Measurements from ENCODE around the gene RIMBP2.

RIMBP2 gene

DNA sequence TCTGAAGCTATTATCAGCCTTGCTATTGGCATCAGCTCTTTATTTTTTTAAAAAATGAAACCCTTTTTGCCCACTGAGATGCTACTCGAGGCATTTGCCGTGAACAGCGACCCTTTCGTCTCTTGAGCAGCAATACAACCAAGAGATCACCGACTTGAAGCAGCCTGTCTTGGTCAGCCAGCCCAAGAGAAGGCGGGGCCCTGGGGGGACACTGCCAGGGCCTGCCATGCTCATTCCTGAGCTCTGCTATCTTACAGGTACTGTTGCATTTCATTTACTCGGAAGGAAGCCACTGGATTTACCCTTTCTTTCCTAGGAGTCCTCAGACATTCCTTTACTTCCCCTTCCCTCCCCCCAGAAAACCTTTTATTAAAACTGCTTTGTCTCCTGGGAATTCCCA, 361.7 kb downstream of the RIMBP2 start:
- Histone ChIP-seq H3K4me1 (ENCODE audit: insufficient read depth, low read length) (no peaks in the 10 kb centered on the region), H3K27ac (ENCODE audit: low read depth, low read length) (no peak overlapping the region), H3K9ac (ENCODE audit: low read length) (no peak overlapping the region), H3K27me3 (ENCODE audit: control insufficient read depth in 1 of 2, insufficient read depth in 2 of 2, low read length in 2 of 2) (peaks cover 3% of the 10 kb centered on the region in 2 donors), H3K9me3 (ENCODE audit: low read length) (no peaks in the 10 kb centered on the region), H3K36me3 (ENCODE audit: insufficient read depth, low read length) (no peaks in the 10 kb centered on the region), H3K4me3 (ENCODE audit: low read depth in 1 of 2, low read length in 2 of 2) (no peak overlapping the region)

DNA sequence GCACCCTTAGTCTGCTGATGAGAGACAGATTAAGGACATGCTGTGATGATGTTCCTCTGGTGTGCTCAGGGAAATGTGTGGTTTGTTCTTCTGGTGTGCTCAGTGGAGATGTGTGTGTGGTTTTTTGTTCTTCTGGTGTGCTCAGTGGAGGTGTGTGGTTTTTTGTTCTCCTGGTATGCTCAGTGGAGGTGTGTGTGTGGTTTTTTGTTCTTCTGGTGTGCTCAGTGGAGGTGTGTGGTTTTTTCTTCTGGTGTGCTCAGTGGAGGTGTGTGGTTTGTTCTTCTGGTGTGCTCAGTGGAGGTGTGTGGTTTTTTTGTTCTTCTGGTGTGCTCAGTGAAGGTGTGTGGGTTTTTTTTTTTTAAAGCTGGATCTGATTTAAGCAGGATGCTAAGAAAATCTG, 363.0 kb downstream of the RIMBP2 start:
- Histone ChIP-seq H3K9ac (ENCODE audit: low read length) (no peak overlapping the region), H3K9me3 (ENCODE audit: low read length) (no peaks in the 10 kb centered on the region), H3K27me3 (ENCODE audit: control insufficient read depth in 1 of 2, insufficient read depth in 2 of 2, low read length in 2 of 2) (peaks cover 0 to 3% of the 10 kb centered on the region in 2 donors), H3K4me1 (ENCODE audit: insufficient read depth, low read length) (no peaks in the 10 kb centered on the region), H3K27ac (ENCODE audit: low read depth, low read length) (no peak overlapping the region), H3K36me3 (ENCODE audit: insufficient read depth, low read length) (no peaks in the 10 kb centered on the region), H3K4me3 (ENCODE audit: low read depth in 1 of 2, low read length in 2 of 2) (no peak overlapping the region)

GRCh38 chr12:130351326-130351725, 364.8 kb downstream of the RIMBP2 start:
- Histone ChIP-seq H3K9ac (ENCODE audit: low read length) (no peak overlapping the region), H3K36me3 (ENCODE audit: insufficient read depth, low read length) (no peaks in the 10 kb centered on the region), H3K4me1 (ENCODE audit: insufficient read depth, low read length) (no peaks in the 10 kb centered on the region), H3K27ac (ENCODE audit: low read depth, low read length) (no peak overlapping the region), H3K27me3 (ENCODE audit: control insufficient read depth in 1 of 2, insufficient read depth in 2 of 2, low read length in 2 of 2) (peaks cover 0 to 2% of the 10 kb centered on the region in 2 donors), H3K4me3 (ENCODE audit: low read depth in 1 of 2, low read length in 2 of 2) (no peak overlapping the region), H3K9me3 (ENCODE audit: low read length) (no peaks in the 10 kb centered on the region)

- Histone ChIP-seq H3K9ac (ENCODE audit: low read length) (no peak overlapping the region), H3K9me3 (ENCODE audit: low read length) (no peaks in the 10 kb centered on the region), H3K4me3 (ENCODE audit: low read depth in 1 of 2, low read length in 2 of 2) (no peak overlapping the region), H3K27me3 (ENCODE audit: control insufficient read depth in 1 of 2, insufficient read depth in 2 of 2, low read length in 2 of 2) (no peaks in the 10 kb centered on the region), H3K4me1 (ENCODE audit: insufficient read depth, low read length) (no peaks in the 10 kb centered on the region), H3K27ac (ENCODE audit: low read depth, low read length) (no peak overlapping the region), H3K36me3 (ENCODE audit: insufficient read depth, low read length) (no peaks in the 10 kb centered on the region)
These were observed 365.4 kb downstream of the RIMBP2 start for GRCh38 chr12:130350715-130351114.

- Histone ChIP-seq H3K9ac (ENCODE audit: low read length) (no peak overlapping the region), H3K27me3 (ENCODE audit: control insufficient read depth in 1 of 2, insufficient read depth in 2 of 2, low read length in 2 of 2) (no peaks in the 10 kb centered on the region), H3K27ac (ENCODE audit: low read depth, low read length) (no peak overlapping the region), H3K9me3 (ENCODE audit: low read length) (no peaks in the 10 kb centered on the region), H3K4me1 (ENCODE audit: insufficient read depth, low read length) (no peaks in the 10 kb centered on the region), H3K36me3 (ENCODE audit: insufficient read depth, low read length) (no peaks in the 10 kb centered on the region), H3K4me3 (ENCODE audit: low read depth in 1 of 2, low read length in 2 of 2) (no peak overlapping the region)
These were observed 368.5 kb downstream of the RIMBP2 start for GRCh38 chr12:130347588-130347987.

Data from muscle layer of colon (tissue), 2 donors.